ENCODE measurements around the gene UGT1A8.

DNA sequence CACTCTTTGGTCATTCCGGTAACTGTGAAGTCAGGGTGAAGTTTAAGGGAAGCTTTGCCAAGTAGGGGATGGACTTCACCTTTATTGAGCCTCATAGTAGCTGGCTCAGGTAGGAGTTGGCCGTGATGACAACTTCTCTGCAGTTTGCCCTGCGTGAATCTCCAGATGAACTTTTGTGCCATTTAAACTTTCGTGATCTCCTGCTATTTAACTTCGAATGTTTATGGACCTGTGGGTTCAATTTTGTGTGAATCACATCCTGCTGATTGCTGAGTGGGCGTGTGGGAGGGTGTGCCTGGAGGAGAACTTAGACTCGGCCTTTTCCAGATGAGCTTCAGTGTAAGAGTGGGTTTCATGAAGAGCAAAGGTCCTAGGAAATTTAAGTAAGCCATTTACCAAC is 146.8 kb downstream of the UGT1A8 start:
- TF ChIP-seq, protein P1, sequence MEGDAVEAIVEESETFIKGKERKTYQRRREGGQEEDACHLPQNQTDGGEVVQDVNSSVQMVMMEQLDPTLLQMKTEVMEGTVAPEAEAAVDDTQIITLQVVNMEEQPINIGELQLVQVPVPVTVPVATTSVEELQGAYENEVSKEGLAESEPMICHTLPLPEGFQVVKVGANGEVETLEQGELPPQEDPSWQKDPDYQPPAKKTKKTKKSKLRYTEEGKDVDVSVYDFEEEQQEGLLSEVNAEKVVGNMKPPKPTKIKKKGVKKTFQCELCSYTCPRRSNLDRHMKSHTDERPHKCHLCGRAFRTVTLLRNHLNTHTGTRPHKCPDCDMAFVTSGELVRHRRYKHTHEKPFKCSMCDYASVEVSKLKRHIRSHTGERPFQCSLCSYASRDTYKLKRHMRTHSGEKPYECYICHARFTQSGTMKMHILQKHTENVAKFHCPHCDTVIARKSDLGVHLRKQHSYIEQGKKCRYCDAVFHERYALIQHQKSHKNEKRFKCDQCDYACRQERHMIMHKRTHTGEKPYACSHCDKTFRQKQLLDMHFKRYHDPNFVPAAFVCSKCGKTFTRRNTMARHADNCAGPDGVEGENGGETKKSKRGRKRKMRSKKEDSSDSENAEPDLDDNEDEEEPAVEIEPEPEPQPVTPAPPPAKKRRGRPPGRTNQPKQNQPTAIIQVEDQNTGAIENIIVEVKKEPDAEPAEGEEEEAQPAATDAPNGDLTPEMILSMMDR (IDR thresholded peaks at IDR 0.05; ENCODE audit: extremely low read depth in 1 of 2, insufficient read depth in 1 of 2, low read depth in 1 of 2, low read length in 2 of 2) = no peak
- TF ChIP-seq POLR2A (IDR thresholded peaks at IDR 0.05; ENCODE audit: low read depth, low read length) (no peak), EZH2 (IDR thresholded peaks at IDR 0.05; ENCODE audit: borderline replicate concordance, low read depth, low read length, severe bottlenecking) (no peak), FOS (IDR thresholded peaks at IDR 0.05; ENCODE audit: borderline replicate concordance, insufficient read depth, low read length) (no peak), POLR2AphosphoS5 (IDR thresholded peaks at IDR 0.05; ENCODE audit: insufficient read depth, low read depth, low read length) (no peak), JUN (IDR thresholded peaks at IDR 0.05; ENCODE audit: borderline replicate concordance, insufficient read depth, insufficient read length, low read depth) (no peak), GATA2 (IDR thresholded peaks at IDR 0.05; ENCODE audit: insufficient read depth, insufficient read length, low read depth, low read length) (no peak), MYC (IDR thresholded peaks at IDR 0.05; ENCODE audit: low read depth, low read length) (no peak)
- TF ChIP-seq, protein P2, sequence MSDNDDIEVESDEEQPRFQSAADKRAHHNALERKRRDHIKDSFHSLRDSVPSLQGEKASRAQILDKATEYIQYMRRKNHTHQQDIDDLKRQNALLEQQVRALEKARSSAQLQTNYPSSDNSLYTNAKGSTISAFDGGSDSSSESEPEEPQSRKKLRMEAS (IDR thresholded peaks at IDR 0.05; ENCODE audit: insufficient read depth, insufficient read length) = no peak

Measured in endothelial cell of umbilical vein (primary cell).